Hepatocyte (in vitro differentiated cells): Measurements from ENCODE around the gene CDK3. TPM values are rescaled to one million over a fixed set of nuclear protein-coding genes. Genes with fewer than 3 reads are reported as not detected.

Experiments used
- DNase-seq: peaks from one replicate; pipeline ENCODE4 v3.0.0-alpha.2; 2016; ENCODE audit warnings: low spot score
- H2AFZ ChIP-seq: fragments of 200-600 bp; sonication (generic); 2 replicates; pipeline ENCODE4 v1.6.0; 2016; ENCODE audit warnings: antibody characterized with exemption, mild to moderate bottlenecking
- H3K27ac ChIP-seq: fragments of 200-600 bp; sonication (generic); 2 replicates; pipeline ENCODE4 v1.5.1; 2016; ENCODE audit warnings: mild to moderate bottlenecking
- H3K27me3 ChIP-seq: fragments of 200-600 bp; sonication (generic); 2 replicates; pipeline ENCODE4 v1.6.1; 2016
- H3K36me3 ChIP-seq: fragments of 200-600 bp; sonication (generic); replicated peaks from 2 replicates; pipeline ENCODE4 v1.5.1; 2016; ENCODE audit warnings: low read depth; ENCODE audit not compliant: insufficient read depth
- H3K4me1 ChIP-seq: fragments of 200-600 bp; sonication (generic); 2 replicates; pipeline ENCODE4 v1.5.1; 2016; ENCODE audit warnings: mild to moderate bottlenecking, moderate library complexity; ENCODE audit not compliant: insufficient read depth
- H3K4me2 ChIP-seq: fragments of 200-600 bp; sonication (generic); 2 replicates; pipeline ENCODE4 v1.6.0; 2016
- H3K4me3 ChIP-seq: fragments of 200-600 bp; sonication (generic); 2 replicates; pipeline ENCODE4 v1.5.1; 2016; ENCODE audit warnings: mild to moderate bottlenecking
- H3K79me2 ChIP-seq: fragments of 200-600 bp; sonication (generic); 2 replicates; pipeline ENCODE4 v1.6.0; 2017; ENCODE audit warnings: mild to moderate bottlenecking
- H3K9me2 ChIP-seq: fragments of 200-600 bp; sonication (generic); replicated peaks from 2 replicates; pipeline ENCODE4 v1.6.0; 2017; ENCODE audit warnings: mild to moderate bottlenecking; ENCODE audit not compliant: insufficient read depth
- H3K9me3 ChIP-seq: fragments of 200-600 bp; sonication (generic); 2 replicates; pipeline ENCODE4 v1.5.1; 2016; ENCODE audit warnings: low read depth, mild to moderate bottlenecking
- H4K20me1 ChIP-seq: fragments of 200-600 bp; sonication (generic); 2 replicates; pipeline ENCODE4 v1.6.0; 2016; ENCODE audit warnings: mild to moderate bottlenecking; ENCODE audit not compliant: insufficient read depth, poor library complexity, severe bottlenecking
- CTCF ChIP-seq: fragments of 200-600 bp; sonication (generic); IDR thresholded peaks from 2 replicates; pipeline ENCODE4 v1.5.1; 2016; ENCODE audit warnings: antibody characterized with exemption, mild to moderate bottlenecking; ENCODE audit not compliant: poor library complexity
- EZH2 ChIP-seq: fragments of 200-600 bp; sonication (generic); IDR thresholded peaks from 2 replicates; pipeline ENCODE4 v1.6.1; 2016; ENCODE audit warnings: antibody characterized with exemption, mild to moderate bottlenecking, borderline replicate concordance
- EZH2phosphoT487 ChIP-seq: fragments of 200-600 bp; sonication (generic); IDR thresholded peaks from one replicate; pipeline ENCODE4 v1.6.1; 2018; ENCODE audit warnings: antibody characterized with exemption, mild to moderate bottlenecking, low read depth, moderate library complexity; ENCODE audit not compliant: unreplicated experiment, severe bottlenecking
- WGBS: methylation state at CpG from one replicate; pipeline ENCODE4 v1.1.6; 2016; ENCODE audit warnings: low lambda C conversion rate; ENCODE audit errors: missing lambda C conversion rate; 5-methylcytosine and 5-hydroxymethylcytosine counted together
- polyA plus RNA-seq: library from polyadenylated mRNA; unstranded; fragments of >200 nt; fragmentation: Nextera tagmentation; extraction: Ambion mirVana; gene quantifications from 2 replicates; pipeline ENCODE4 v1.2.1, GENCODE V29; 2016
- total RNA-seq: library from RNA; depleted of rRNA; stranded (reverse); fragments of >200 nt; gene quantifications from 2 replicates; pipeline ENCODE4 v1.2.3, GENCODE V29; 2014

CDK3 gene
- total and polyA plus RNA-seq, 2 experiments from 2014 or later = 7.8 to 10.6 TPM

- no peak overlapping the region for H3K27ac ChIP-seq
These were observed 13.7 kb downstream of the CDK3 start for GRCh38 chr17:76014100-76014924.

GRCh38 chr17:76014925-76015261 is 14.2 kb downstream of the CDK3 start:
- no peak overlapping the region for H3K4me2 ChIP-seq
- 91% methylated on average over 24 of the region's 26 CpGs for WGBS
- no peaks in the 10 kb centered on the region for H3K27me3 ChIP-seq
- no peaks in the 10 kb centered on the region for H3K79me2 ChIP-seq
- peaks cover 7% of the 10 kb centered on the region for H3K4me1 ChIP-seq
- no peaks in the 10 kb centered on the region for H3K9me3 ChIP-seq
- H4K20me1 ChIP-seq = no peaks in the 10 kb centered on the region
- no peak for DNase-seq
- H3K9me2 ChIP-seq = no peaks in the 10 kb centered on the region
- H3K36me3 ChIP-seq = no peaks in the 10 kb centered on the region
- TF ChIP-seq EZH2phosphoT487 (no peak), CTCF (no peak), EZH2 (no peak)
- H3K4me3 ChIP-seq = no peak overlapping the region
- H2AFZ ChIP-seq = no peak overlapping the region
- H3K27ac ChIP-seq = no peak overlapping the region

More at GRCh38 chr17:76014100-76014924, 13.7 kb downstream of the CDK3 start:
- no peak overlapping the region for H2AFZ ChIP-seq
- peak; percentile 92 for DNase-seq
- H3K4me3 ChIP-seq = no peak overlapping the region
- no peaks in the 10 kb centered on the region for H4K20me1 ChIP-seq
- 33% methylated on average over 19 of the region's 19 CpGs for WGBS
- H3K36me3 ChIP-seq = no peaks in the 10 kb centered on the region
- no peaks in the 10 kb centered on the region for H3K27me3 ChIP-seq
- no peak overlapping the region for H3K4me2 ChIP-seq
- peaks cover 7% of the 10 kb centered on the region for H3K4me1 ChIP-seq
- TF ChIP-seq CTCF (peak; percentile 96), EZH2 (no peak)
- H3K79me2 ChIP-seq = no peaks in the 10 kb centered on the region
- no peaks in the 10 kb centered on the region for H3K9me3 ChIP-seq
- no peaks in the 10 kb centered on the region for H3K9me2 ChIP-seq

- TF ChIP-seq CTCF (no peak), EZH2 (no peak), EZH2phosphoT487 (no peak)
- no peak overlapping the region for H3K27ac ChIP-seq
- H3K9me2 ChIP-seq = no peaks in the 10 kb centered on the region
- H3K79me2 ChIP-seq = no peaks in the 10 kb centered on the region
- no peak overlapping the region for H3K4me3 ChIP-seq
- no peak for DNase-seq
- H3K36me3 ChIP-seq = no peaks in the 10 kb centered on the region
- H3K4me1 ChIP-seq = peaks cover 7% of the 10 kb centered on the region
- no peak overlapping the region for H2AFZ ChIP-seq
- no peaks in the 10 kb centered on the region for H4K20me1 ChIP-seq
- no peak overlapping the region for H3K4me2 ChIP-seq
- WGBS = 95% methylated on average over 19 of the region's 21 CpGs
- no peaks in the 10 kb centered on the region for H3K27me3 ChIP-seq
- no peaks in the 10 kb centered on the region for H3K9me3 ChIP-seq
These were observed 17.1 kb downstream of the CDK3 start for GRCh38 chr17:76017481-76018339.
